Measurements from ENCODE around the gene SP4.

- TF ChIP-seq TOX (CRISPR knock-in tag; IDR thresholded peaks at IDR 0.05; ENCODE audit: borderline replicate concordance) (no peak), RARB (CRISPR knock-in tag; IDR thresholded peaks at IDR 0.05) (no peak), GLIS3 (CRISPR knock-in tag; IDR thresholded peaks at IDR 0.05) (no peak), PATZ1 (CRISPR knock-in tag; IDR thresholded peaks at IDR 0.05; ENCODE audit: borderline replicate concordance) (no peak), ARNTL (CRISPR knock-in tag; IDR thresholded peaks at IDR 0.05; ENCODE audit: borderline replicate concordance, low read depth) (no peak), SNAI2 (CRISPR knock-in tag; IDR thresholded peaks at IDR 0.05) (no peak), CSRNP3 (CRISPR knock-in tag; IDR thresholded peaks at IDR 0.05) (no peak), ZC3H10 (CRISPR knock-in tag; IDR thresholded peaks at IDR 0.05) (no peak)
Observed at GRCh38 chr7:21429786-21430574, 2.1 kb downstream of the SP4 start.

All from SK-N-SH treated with all-trans-retinoic acid at 6 μM for 48 hours (cell line).